ENCODE measurements around the gene SVEP1.

Gene SVEP1

DNA sequence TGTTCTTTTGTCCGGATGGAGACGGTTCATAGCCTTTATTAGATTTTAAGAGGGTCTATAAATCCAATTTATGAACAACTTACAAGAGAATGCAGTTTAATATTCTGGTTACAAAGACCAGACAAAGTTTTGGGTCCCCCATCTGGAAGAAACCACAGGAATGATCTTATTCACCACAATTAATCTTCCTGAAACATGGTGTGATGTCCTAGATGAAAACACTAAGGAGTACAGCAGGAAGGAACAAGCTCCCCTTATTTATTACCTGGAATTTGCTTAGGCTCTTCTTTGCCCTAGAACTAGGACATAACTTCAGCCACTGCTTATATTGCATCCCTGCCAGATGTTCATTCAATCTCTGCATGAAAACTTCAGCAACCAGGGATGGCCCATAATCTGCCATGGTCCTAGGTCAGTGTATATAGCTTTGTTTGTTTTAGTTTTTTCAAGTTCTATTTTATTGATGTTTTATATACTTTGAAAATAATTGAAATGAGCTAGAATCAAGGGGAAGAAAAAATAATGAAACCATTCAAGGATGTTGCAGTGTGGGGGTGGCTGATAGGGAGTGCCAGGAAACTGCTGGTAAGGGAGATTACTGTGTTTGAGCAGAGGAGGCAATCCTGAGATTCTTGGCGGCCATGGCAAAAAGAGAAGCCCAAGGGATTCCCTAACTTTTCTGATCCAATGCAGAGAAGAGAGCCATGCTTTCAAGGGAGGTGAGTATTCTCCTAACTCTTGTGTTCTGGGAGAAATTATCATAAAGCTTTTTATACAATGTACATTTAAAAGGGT lies 258.7 kb downstream of the SVEP1 start:
- H3K4me3 ChIP-seq (replicated peaks; ENCODE audit: low read depth, low read length) = no peak overlapping the region
- peak; percentile 54 for DNase-seq (ENCODE audit: low read depth)
- TF ChIP-seq, protein P1, sequence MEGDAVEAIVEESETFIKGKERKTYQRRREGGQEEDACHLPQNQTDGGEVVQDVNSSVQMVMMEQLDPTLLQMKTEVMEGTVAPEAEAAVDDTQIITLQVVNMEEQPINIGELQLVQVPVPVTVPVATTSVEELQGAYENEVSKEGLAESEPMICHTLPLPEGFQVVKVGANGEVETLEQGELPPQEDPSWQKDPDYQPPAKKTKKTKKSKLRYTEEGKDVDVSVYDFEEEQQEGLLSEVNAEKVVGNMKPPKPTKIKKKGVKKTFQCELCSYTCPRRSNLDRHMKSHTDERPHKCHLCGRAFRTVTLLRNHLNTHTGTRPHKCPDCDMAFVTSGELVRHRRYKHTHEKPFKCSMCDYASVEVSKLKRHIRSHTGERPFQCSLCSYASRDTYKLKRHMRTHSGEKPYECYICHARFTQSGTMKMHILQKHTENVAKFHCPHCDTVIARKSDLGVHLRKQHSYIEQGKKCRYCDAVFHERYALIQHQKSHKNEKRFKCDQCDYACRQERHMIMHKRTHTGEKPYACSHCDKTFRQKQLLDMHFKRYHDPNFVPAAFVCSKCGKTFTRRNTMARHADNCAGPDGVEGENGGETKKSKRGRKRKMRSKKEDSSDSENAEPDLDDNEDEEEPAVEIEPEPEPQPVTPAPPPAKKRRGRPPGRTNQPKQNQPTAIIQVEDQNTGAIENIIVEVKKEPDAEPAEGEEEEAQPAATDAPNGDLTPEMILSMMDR (IDR thresholded peaks at IDR 0.05; ENCODE audit: low read length, missing control alignments) = no peak

DNA sequence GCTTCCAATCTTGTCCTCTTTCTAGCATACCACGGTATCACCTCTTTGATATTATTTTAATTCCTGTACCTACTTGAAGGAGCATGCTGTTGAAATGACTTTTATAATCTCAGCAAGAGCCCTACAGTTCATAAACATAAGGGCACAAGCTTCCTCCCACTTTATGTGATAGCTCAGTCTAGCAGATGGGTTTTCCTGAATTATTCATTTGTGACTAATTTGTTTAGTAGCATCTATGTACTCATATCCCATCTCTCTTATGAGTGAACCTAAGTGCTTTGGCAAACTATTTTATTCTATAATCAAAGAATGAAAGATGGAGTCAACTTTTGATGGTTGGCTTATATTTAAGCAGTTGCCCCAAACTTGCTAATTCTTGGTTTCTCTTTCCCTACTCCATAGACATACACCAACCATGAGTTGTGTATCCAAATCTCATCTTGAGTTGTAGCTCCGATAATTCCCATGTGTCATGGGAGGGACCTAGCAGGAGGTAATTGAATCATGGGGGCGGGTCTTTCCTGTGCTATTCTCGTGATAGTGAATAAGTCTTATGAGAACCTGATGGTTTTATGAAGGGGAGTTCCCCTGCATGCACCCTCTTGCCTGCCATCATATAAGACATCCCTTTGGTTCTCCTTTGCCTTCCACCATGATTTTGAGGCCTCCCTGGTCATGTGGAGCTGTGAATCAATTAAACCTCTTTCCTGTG lies 259.6 kb downstream of the SVEP1 start:
- no peak overlapping the region for H3K4me3 ChIP-seq (replicated peaks; ENCODE audit: low read depth, low read length)
- TF ChIP-seq, protein P1 (IDR thresholded peaks at IDR 0.05; ENCODE audit: low read length, missing control alignments) = no peak
- no peak for DNase-seq (ENCODE audit: low read depth)

DNA sequence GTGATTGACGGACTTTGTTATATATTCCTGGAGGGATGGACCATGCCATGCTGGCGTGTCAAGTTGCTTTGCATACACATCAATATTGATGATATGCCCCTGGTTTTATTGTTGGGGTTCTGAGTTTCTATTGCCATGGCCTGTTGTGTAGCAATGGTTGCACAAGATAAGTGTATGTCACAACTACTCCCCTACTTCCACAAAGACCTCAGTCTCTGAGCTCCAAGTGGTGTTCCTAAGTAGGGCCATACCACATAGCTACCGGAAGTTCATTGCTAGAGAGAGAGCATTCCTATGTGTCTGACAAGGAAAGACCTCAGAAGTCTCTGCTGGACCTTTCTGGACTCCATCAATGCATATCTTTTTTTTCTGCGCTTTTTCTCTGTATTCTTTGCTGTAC lies 261.6 kb downstream of the SVEP1 start:
- DNase-seq (ENCODE audit: low read depth) = no peak
- no peak overlapping the region for H3K4me3 ChIP-seq (replicated peaks; ENCODE audit: low read depth, low read length)
- TF ChIP-seq, protein P1 (IDR thresholded peaks at IDR 0.05; ENCODE audit: low read length, missing control alignments) = no peak

DNA sequence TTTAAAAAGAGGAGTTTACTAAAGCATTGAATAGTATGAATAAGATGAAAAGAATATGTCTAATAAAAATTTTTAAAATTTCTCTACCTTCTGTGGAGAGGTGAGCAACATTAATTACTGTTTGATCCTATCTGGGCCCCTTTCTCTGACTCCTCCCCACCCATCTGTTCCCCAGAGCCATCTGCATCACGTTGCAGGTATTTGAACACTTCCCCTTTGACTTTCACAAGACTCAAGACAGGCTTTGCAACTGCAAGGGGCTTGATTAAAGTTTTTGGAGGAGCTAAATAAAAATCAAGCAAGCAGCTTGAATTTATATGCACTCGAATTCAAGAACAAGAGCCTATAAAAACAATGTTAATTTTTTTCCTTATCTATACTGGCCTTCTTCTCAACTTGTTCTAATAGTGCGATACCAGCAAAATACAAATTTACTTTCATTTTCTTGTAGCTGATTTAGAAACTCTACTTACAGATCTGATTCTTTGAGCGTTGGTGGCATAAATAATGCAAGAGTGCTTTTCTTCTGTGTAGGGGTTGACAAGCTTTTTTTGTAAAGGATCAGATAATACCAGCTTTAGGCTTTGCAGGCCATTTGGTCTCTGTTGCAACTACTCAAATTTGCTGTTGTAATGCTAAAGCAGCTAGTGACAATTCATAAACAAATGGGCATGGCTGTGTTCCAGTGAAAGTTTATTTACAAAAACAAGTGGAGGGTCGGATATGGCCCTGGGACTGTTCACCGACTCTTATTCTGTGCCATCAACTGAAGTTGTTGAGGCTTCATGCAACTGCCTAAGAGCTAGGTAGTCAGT lies 263.1 kb downstream of the SVEP1 start:
- TF ChIP-seq, protein P1 (IDR thresholded peaks at IDR 0.05; ENCODE audit: low read length, missing control alignments) = no peak
- no peak for DNase-seq (ENCODE audit: low read depth)
- peak overlapping the region; percentile 5 for H3K4me3 ChIP-seq (replicated peaks; ENCODE audit: low read depth, low read length)
